ENCODE data around the gene ZKSCAN4.
A peak's percentile ranks its signal among the peaks of the same experiment; 100 is the strongest.

Gene ZKSCAN4

DNA sequence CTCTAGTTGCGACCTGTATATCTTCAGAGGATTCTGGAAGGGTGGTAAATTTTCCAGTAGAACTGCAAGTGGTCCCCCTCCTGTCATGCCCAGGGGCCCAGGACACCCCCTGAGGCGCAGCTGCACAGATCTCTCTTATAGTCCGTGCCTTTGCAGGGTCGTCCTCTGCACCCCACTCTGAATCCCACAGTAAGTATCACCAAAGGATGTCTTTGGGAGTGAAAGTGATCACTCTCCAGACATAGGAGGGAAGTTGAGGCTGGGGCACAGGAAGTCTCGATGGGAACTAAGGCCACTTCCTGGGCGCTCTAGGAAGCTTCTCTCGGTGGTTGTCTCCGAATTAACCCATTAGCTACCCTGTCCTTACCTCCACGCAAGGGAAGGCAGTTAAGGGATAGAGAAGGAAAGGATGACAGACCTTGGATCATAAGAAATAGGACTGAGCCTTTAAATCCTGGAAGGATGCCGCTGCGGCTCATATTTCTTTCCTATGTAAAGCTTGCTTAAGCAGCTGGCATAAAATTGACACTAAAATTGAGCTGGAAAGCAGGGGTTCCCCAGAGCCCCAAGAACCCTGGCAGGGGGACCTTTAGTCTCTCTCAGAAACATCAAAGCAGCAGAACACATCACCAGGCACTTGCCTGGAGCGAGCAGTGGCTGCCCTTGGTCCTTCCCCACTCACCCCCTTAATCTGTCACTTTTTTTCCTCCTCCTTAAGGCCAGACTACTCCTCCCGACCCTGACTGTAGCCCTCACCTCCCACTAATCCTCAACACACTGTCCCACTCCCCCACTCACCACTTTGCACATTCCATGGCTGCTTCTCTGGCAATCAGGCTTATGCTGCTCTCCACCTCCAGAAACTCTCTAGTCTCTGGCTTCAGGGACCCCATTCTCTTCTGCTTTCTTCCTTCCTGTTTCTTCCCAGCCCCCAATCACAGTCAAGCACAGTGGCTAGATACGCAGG lies at the start of gene ZKSCAN4:
ZKSCAN4 (minus strand) TSS at position 261 of the 967 bp plus-strand sequence. CDS start 289 bp downstream, outside the sequence.
- ChIA-PET CTCF (no interaction called here), POLR2A (interaction anchor here (0.6 to 6.3 kb wide), 24 partner anchors 8 to 359 kb away, joined by 3 to 100 read pairs (median 4); partner anchors contain the start of genes PGBD1, ZKSCAN3, ZKSCAN8 and ZSCAN26)
- peak; percentile 88 for DNase-seq (ENCODE audit: extremely low spot score)
- TF ChIP-seq TARDBP (IDR thresholded peaks at IDR 0.05) = no peak
- TF ChIP-seq FOXM1 (IDR thresholded peaks at IDR 0.05; ENCODE audit: borderline replicate concordance) = peak; percentile 74; the same call in 1 of the 2 replicates
- peak; percentile 71 for TF ChIP-seq CTBP1 (IDR thresholded peaks at IDR 0.05; ENCODE audit: borderline replicate concordance)
- TF ChIP-seq NFRKB (IDR thresholded peaks at IDR 0.05) = peak; percentile 84
- TF ChIP-seq ARNT (IDR thresholded peaks at IDR 0.05) = peak; percentile 81
- TF ChIP-seq, protein P1, sequence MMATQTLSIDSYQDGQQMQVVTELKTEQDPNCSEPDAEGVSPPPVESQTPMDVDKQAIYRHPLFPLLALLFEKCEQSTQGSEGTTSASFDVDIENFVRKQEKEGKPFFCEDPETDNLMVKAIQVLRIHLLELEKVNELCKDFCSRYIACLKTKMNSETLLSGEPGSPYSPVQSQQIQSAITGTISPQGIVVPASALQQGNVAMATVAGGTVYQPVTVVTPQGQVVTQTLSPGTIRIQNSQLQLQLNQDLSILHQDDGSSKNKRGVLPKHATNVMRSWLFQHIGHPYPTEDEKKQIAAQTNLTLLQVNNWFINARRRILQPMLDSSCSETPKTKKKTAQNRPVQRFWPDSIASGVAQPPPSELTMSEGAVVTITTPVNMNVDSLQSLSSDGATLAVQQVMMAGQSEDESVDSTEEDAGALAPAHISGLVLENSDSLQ (IDR thresholded peaks at IDR 0.05) = peak; percentile 50
- 0 out of 2 replicates have a peak, but pooled peaks have one; percentile 10 for TF ChIP-seq L3MBTL2 (conservative IDR thresholded peaks at IDR 0.05)
- TF ChIP-seq FOXA1 (IDR thresholded peaks at IDR 0.05) = no peak
- no peak for TF ChIP-seq SUZ12 (IDR thresholded peaks at IDR 0.05)
- no peak for TF ChIP-seq HDGF (IDR thresholded peaks at IDR 0.05; ENCODE audit: borderline replicate concordance)
- no peak for TF ChIP-seq BHLHE40 (IDR thresholded peaks at IDR 0.05; ENCODE audit: borderline replicate concordance)
- peak; percentile 78 for TF ChIP-seq ELF4 (IDR thresholded peaks at IDR 0.05)

DNA sequence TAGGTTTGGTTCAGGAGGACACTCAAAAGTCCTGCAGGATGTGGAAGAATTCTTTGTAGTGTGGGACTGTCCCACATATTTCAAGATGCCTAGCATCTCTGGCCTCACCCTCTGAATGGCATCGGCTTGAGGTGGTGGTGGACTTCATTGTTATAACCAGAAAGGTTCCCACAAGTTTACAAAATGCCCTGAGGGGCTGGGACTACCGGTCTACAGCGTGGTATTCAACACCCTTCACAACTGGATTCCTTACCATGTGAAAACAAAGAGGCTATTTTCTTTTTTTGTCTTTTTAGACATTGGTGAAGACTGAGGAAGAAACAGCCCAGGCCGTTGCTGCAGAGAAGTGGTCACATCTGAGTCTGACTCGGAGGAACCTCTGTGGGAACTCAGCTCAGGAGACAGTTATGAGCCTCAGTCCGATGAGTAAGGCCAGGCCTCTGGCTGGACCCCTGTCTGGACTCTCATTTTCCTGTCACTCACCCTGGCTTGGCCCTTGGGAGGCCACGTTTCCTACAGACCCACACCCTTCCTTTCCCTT lies 44.5 kb upstream of the ZKSCAN4 start:
- ChIA-PET CTCF (no interaction called here), POLR2A (no interaction called here)
- TF ChIP-seq FOXK2 (IDR thresholded peaks at IDR 0.05) = no peak
- TF ChIP-seq FOXM1 (IDR thresholded peaks at IDR 0.05; ENCODE audit: borderline replicate concordance) = no peak
- TF ChIP-seq BHLHE40 (IDR thresholded peaks at IDR 0.05; ENCODE audit: borderline replicate concordance) = no peak
- no peak for TF ChIP-seq LEF1 (IDR thresholded peaks at IDR 0.05; ENCODE audit: borderline replicate concordance)
- no peak for TF ChIP-seq NFRKB (IDR thresholded peaks at IDR 0.05)
- TF ChIP-seq ARNT (IDR thresholded peaks at IDR 0.05) = no peak
- TF ChIP-seq, protein P1 (IDR thresholded peaks at IDR 0.05) = no peak
- no peak for TF ChIP-seq FOXA1 (IDR thresholded peaks at IDR 0.05)
- TF ChIP-seq ELF4 (IDR thresholded peaks at IDR 0.05) = no peak
- TF ChIP-seq HDGF (IDR thresholded peaks at IDR 0.05; ENCODE audit: borderline replicate concordance) = no peak
- DNase-seq (ENCODE audit: extremely low spot score) = no peak

DNA sequence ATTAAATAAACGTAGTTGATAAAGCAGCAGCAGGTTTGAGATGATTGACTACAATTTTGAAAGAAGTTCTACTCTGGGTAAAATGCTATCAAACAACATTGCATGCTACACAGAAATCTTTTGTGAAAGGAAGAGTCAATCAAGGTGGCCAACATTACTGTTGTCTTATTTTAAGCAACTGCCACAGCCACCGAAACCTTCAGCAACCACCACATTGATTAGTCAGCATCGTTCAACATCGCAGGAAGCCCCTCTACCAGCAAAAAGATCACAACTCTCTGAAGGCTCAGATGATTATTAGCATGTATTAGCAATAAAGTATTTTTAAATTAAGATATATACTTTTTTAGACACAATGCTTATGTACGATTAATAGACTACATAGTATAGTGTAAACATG lies 43.3 kb upstream of the ZKSCAN4 start:
- CTCF ChIA-PET = no interaction called here
- TF ChIP-seq CTBP1 (IDR thresholded peaks at IDR 0.05; ENCODE audit: borderline replicate concordance) = no peak
- TF ChIP-seq BHLHE40 (IDR thresholded peaks at IDR 0.05; ENCODE audit: borderline replicate concordance) = no peak
- no peak for TF ChIP-seq TARDBP (IDR thresholded peaks at IDR 0.05)
- TF ChIP-seq LEF1 (IDR thresholded peaks at IDR 0.05; ENCODE audit: borderline replicate concordance) = no peak
- TF ChIP-seq HDGF (IDR thresholded peaks at IDR 0.05; ENCODE audit: borderline replicate concordance) = no peak
- TF ChIP-seq NFRKB (IDR thresholded peaks at IDR 0.05) = no peak
- no peak for TF ChIP-seq ZNF384 (IDR thresholded peaks at IDR 0.05)
- TF ChIP-seq, protein P1 (IDR thresholded peaks at IDR 0.05) = no peak
- no peak for TF ChIP-seq L3MBTL2 (conservative IDR thresholded peaks at IDR 0.05)
- no peak for TF ChIP-seq SP1 (IDR thresholded peaks at IDR 0.05)
- no peak for TF ChIP-seq FOXK2 (IDR thresholded peaks at IDR 0.05)
- TF ChIP-seq ARNT (IDR thresholded peaks at IDR 0.05) = no peak
- TF ChIP-seq FOXA1 (IDR thresholded peaks at IDR 0.05) = no peak
- no peak for TF ChIP-seq ELF4 (IDR thresholded peaks at IDR 0.05)
- TF ChIP-seq SUZ12 (IDR thresholded peaks at IDR 0.05) = no peak
- TF ChIP-seq FOXM1 (IDR thresholded peaks at IDR 0.05; ENCODE audit: borderline replicate concordance) = no peak
- POLR2A ChIA-PET = no interaction called here
- DNase-seq (ENCODE audit: extremely low spot score) = no peak

DNA sequence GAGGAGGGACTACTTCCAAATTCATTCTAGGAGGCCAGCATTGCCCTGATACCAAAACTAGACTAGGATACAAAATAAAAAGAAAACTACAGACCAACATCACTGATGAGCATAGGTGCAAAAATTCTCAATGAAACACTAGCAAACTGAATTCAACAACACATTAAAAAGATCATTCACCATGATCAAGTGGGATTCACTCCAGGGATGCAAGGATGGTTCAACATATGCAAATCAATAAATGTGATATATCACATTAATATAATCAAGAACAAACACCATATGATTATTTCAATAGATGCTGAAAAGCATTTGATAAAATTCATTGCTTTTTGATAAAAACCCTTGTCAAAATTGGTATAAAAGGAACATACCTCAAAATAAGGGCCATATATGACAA lies 39.5 kb upstream of the ZKSCAN4 start:
- TF ChIP-seq SP1 (IDR thresholded peaks at IDR 0.05) (no peak), BHLHE40 (IDR thresholded peaks at IDR 0.05; ENCODE audit: borderline replicate concordance) (no peak), FOXK2 (IDR thresholded peaks at IDR 0.05) (no peak), NFRKB (IDR thresholded peaks at IDR 0.05) (no peak), HDGF (IDR thresholded peaks at IDR 0.05; ENCODE audit: borderline replicate concordance) (no peak), ZNF384 (IDR thresholded peaks at IDR 0.05) (no peak), LEF1 (IDR thresholded peaks at IDR 0.05; ENCODE audit: borderline replicate concordance) (no peak), SUZ12 (IDR thresholded peaks at IDR 0.05) (no peak), L3MBTL2 (conservative IDR thresholded peaks at IDR 0.05) (no peak), CTBP1 (IDR thresholded peaks at IDR 0.05; ENCODE audit: borderline replicate concordance) (no peak)
- TF ChIP-seq, protein P1 (IDR thresholded peaks at IDR 0.05) = no peak
- ChIA-PET CTCF (interaction anchor here (0.7 kb wide), 1 partner anchor 167 kb away, joined by 6 read pairs; the partner anchor contains the start of gene ZSCAN16), POLR2A (no interaction called here)
- no peak for DNase-seq (ENCODE audit: extremely low spot score)

Measured in HEK293T (cell line).